Measurements from ENCODE around the gene TRIM40. TPM values are rescaled to one million over a fixed set of nuclear protein-coding genes. Genes with fewer than 3 reads are reported as not detected.

The TRIM40 gene
- total RNA-seq, 1 experiment from 2014 or later: not detected

DNA sequence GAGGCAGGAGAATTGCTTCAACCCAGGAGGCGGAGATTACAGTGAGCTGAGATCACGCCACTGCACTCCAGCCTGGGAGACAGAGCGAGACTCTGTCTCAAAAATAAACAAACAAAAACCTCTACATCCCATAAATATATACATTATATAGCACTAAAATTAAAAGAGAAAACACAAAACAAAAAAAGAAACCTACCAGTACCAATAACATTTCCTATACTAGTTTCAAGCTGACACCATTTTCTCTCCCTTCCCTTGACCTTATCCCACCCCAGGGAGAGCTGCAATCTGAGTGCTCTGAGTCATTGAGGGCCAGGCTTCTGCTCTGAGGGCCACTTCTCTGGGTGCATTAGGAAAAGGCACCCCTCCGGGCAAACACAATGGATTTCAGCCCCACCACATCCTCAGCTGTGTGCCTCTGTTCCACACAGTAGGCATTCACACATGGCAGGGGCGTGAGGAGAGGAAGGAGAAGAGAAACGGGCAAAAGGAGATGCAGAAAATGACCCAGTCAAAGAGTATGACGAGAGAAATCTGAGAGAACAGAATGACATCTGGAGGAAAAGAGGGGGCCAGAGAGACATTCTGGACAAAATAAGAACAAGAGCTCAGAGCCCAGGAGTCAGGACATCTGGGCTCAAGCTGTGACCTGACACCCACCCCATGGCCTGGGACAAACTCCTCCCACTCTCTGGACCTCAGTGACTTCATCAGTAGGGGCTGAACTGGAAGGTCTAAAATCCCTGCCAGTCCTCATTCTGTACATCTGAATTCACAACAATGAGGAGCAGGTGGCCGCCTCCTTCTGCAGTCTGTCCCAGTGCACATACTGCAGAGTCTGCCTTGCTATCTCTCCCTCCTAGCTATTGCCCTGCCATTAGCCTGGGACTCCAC is 59.1 kb downstream of the TRIM40 start:
- BruUV-seq (replicated peaks): no TSS peak
- peaks cover 38% of the 10 kb centered on the region for H3K36me3 Mint-ChIP-seq (ENCODE audit: insufficient read depth, unreplicated experiment)
- intact Hi-C loops (cut with micrococcal nuclease; ENCODE audit: unreplicated experiment): no loop called here

GRCh38 chr6:30195951-30196350 is 60.0 kb downstream of the TRIM40 start:
- no peak overlapping the region for H3K4me3 Mint-ChIP-seq (ENCODE audit: unreplicated experiment)
- H3K9me3 Mint-ChIP-seq (ENCODE audit: unreplicated experiment): no peaks in the 10 kb centered on the region
- ChIA-PET POLR2A (no interaction called here), CTCF (no interaction called here)
- Histone ChIP-seq H3K36me3 (ENCODE audit: control insufficient read depth, insufficient read depth, low read length) (peaks cover 1% of the 10 kb centered on the region), H3K4me3 (ENCODE audit: low read depth, low read length) (no peak overlapping the region), H3K27me3 (replicated peaks; ENCODE audit: control insufficient read depth, insufficient read depth, low read length) (no peaks in the 10 kb centered on the region), H3K4me1 (no peaks in the 10 kb centered on the region), H3K9me3 (no peaks in the 10 kb centered on the region)
- no peaks in the 10 kb centered on the region for H3K4me1 Mint-ChIP-seq (ENCODE audit: low read depth, unreplicated experiment)
- no peak for DNase-seq
- H3K36me3 Mint-ChIP-seq (ENCODE audit: insufficient read depth, unreplicated experiment): peaks cover 36% of the 10 kb centered on the region
- BruUV-seq (replicated peaks): no TSS peak
- TF ChIP-seq, protein P1, sequence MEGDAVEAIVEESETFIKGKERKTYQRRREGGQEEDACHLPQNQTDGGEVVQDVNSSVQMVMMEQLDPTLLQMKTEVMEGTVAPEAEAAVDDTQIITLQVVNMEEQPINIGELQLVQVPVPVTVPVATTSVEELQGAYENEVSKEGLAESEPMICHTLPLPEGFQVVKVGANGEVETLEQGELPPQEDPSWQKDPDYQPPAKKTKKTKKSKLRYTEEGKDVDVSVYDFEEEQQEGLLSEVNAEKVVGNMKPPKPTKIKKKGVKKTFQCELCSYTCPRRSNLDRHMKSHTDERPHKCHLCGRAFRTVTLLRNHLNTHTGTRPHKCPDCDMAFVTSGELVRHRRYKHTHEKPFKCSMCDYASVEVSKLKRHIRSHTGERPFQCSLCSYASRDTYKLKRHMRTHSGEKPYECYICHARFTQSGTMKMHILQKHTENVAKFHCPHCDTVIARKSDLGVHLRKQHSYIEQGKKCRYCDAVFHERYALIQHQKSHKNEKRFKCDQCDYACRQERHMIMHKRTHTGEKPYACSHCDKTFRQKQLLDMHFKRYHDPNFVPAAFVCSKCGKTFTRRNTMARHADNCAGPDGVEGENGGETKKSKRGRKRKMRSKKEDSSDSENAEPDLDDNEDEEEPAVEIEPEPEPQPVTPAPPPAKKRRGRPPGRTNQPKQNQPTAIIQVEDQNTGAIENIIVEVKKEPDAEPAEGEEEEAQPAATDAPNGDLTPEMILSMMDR (IDR thresholded peaks at IDR 0.05; ENCODE audit: insufficient read depth in 1 of 2, low read depth in 1 of 2, low read length in 1 of 2, severe bottlenecking in 1 of 2, unreplicated experiment in 1 of 2): no peak
- intact Hi-C loops (cut with micrococcal nuclease; ENCODE audit: unreplicated experiment): no loop called here
- no peaks in the 10 kb centered on the region for H3K27me3 Mint-ChIP-seq (ENCODE audit: insufficient read depth, unreplicated experiment)
- H3K27ac Mint-ChIP-seq (ENCODE audit: unreplicated experiment): no peak overlapping the region

More for the DNA sequence above, 59.1 kb downstream of the TRIM40 start:
- Histone ChIP-seq H3K9me3 (no peaks in the 10 kb centered on the region), H3K27me3 (replicated peaks; ENCODE audit: control insufficient read depth, insufficient read depth, low read length) (no peaks in the 10 kb centered on the region), H3K4me3 (ENCODE audit: low read depth, low read length) (no peak overlapping the region), H3K36me3 (ENCODE audit: control insufficient read depth, insufficient read depth, low read length) (peaks cover 1% of the 10 kb centered on the region), H3K4me1 (no peaks in the 10 kb centered on the region)
- Mint-ChIP-seq H3K27me3 (ENCODE audit: insufficient read depth, unreplicated experiment) (no peaks in the 10 kb centered on the region), H3K4me1 (ENCODE audit: low read depth, unreplicated experiment) (no peaks in the 10 kb centered on the region), H3K27ac (ENCODE audit: unreplicated experiment) (no peak overlapping the region), H3K9me3 (ENCODE audit: unreplicated experiment) (no peaks in the 10 kb centered on the region), H3K4me3 (ENCODE audit: unreplicated experiment) (no peak overlapping the region)
- POLR2A ChIA-PET: no interaction called here
- no peak for DNase-seq
- TF ChIP-seq, protein P1 (IDR thresholded peaks at IDR 0.05; ENCODE audit: insufficient read depth in 1 of 2, low read depth in 1 of 2, low read length in 1 of 2, severe bottlenecking in 1 of 2, unreplicated experiment in 1 of 2): no peak
- CTCF ChIA-PET: no interaction called here

DNA sequence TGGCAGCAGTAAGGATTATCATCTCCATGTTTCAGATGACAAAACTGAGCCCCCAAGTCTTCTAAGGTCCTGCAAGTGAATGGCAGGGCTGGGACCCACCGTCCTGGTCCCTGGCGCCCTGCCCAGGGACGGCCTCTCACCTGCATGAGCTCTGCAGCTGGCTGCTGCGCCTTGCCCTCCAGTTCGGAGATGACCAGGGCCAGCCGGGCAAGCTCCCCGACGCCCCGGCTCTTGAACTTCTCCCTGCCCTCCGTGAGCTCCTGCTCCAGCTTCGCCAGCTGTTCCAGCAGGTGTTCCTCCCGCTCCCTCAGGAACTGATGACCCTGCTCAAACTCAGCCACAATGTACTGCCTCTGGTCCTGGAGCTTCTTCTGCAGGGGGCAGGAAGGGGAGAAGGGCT is 60.4 kb downstream of the TRIM40 start:
- TF ChIP-seq, protein P1 (IDR thresholded peaks at IDR 0.05; ENCODE audit: insufficient read depth in 1 of 2, low read depth in 1 of 2, low read length in 1 of 2, severe bottlenecking in 1 of 2, unreplicated experiment in 1 of 2): no peak
- peaks cover 1% of the 10 kb centered on the region for H3K36me3 ChIP-seq (ENCODE audit: control insufficient read depth, insufficient read depth, low read length)
- CTCF ChIA-PET: no interaction called here

More for the DNA sequence above, 60.4 kb downstream of the TRIM40 start:
- H3K9me3 ChIP-seq: no peaks in the 10 kb centered on the region
- Mint-ChIP-seq H3K27ac (ENCODE audit: unreplicated experiment) (no peak overlapping the region), H3K36me3 (ENCODE audit: insufficient read depth, unreplicated experiment) (peaks cover 36% of the 10 kb centered on the region), H3K9me3 (ENCODE audit: unreplicated experiment) (no peaks in the 10 kb centered on the region), H3K4me3 (ENCODE audit: unreplicated experiment) (no peak overlapping the region), H3K27me3 (ENCODE audit: insufficient read depth, unreplicated experiment) (no peaks in the 10 kb centered on the region), H3K4me1 (ENCODE audit: low read depth, unreplicated experiment) (no peaks in the 10 kb centered on the region)
- H3K4me1 ChIP-seq: no peaks in the 10 kb centered on the region
- DNase-seq: no peak
- H3K4me3 ChIP-seq (ENCODE audit: low read depth, low read length): no peak overlapping the region
- H3K27me3 ChIP-seq (replicated peaks; ENCODE audit: control insufficient read depth, insufficient read depth, low read length): no peaks in the 10 kb centered on the region
- intact Hi-C loops (cut with micrococcal nuclease; ENCODE audit: unreplicated experiment): no loop called here
- BruUV-seq (replicated peaks): no TSS peak
- POLR2A ChIA-PET: no interaction called here

Other genes starting within 250 kb of the TRIM40 start
- gene HLA-A, start 193.6 kb upstream of the TRIM40 start, total RNA-seq (2022): 192 and 198 TPM in 2 replicates
- 26.1 and 27.6 TPM in 2 replicates for gene POLR1H, start 74.9 kb upstream of the TRIM40 start, total RNA-seq (2022)
- 35.5 and 35.6 TPM in 2 replicates for gene PPP1R11, start 68.9 kb upstream of the TRIM40 start, total RNA-seq (2022)
- 0.23 and 0.37 TPM in 2 replicates for gene RNF39, start 60.4 kb upstream of the TRIM40 start, total RNA-seq (2022)
- gene TRIM31, start 23.1 kb upstream of the TRIM40 start, total RNA-seq (2022): 0.70 and 0.74 TPM in 2 replicates
- 0.95 and 1.4 TPM in 2 replicates for gene TRIM10, start 25.1 kb downstream of the TRIM40 start, total RNA-seq (2022)
- gene TRIM15, start 27.4 kb downstream of the TRIM40 start, total RNA-seq (2022): 5.2 and 6.9 TPM in 2 replicates
- 48.1 and 49.0 TPM in 2 replicates for gene TRIM26, start 77.3 kb downstream of the TRIM40 start, total RNA-seq (2022)
- 12.7 and 14.5 TPM in 2 replicates for gene TRIM39, start 190.8 kb downstream of the TRIM40 start, total RNA-seq (2022)
- 44.2 and 47.5 TPM in 2 replicates for gene RPP21, start 209.0 kb downstream of the TRIM40 start, total RNA-seq (2022)

Data from Caco-2 (cell line).